Hepatocyte (in vitro differentiated cells): ENCODE measurements around the gene ATXN2.
"Not testable (repeated sequence)": the region's sequence is repeated elsewhere in the genome, so short reads cannot be mapped to it uniquely, and the experiment has no call there.

Source experiments
- EZH2 ChIP-seq: fragments of 200-600 bp; sonication (generic); IDR thresholded peaks from 2 replicates; pipeline ENCODE4 v1.6.1; 2016; ENCODE audit warnings: antibody characterized with exemption, mild to moderate bottlenecking, borderline replicate concordance
- TF ChIP-seq, protein P1 (sequence below): fragments of 200-600 bp; sonication (generic); IDR thresholded peaks from 2 replicates; pipeline ENCODE4 v1.5.1; 2016; ENCODE audit warnings: antibody characterized with exemption, mild to moderate bottlenecking; ENCODE audit not compliant: poor library complexity

DNA sequence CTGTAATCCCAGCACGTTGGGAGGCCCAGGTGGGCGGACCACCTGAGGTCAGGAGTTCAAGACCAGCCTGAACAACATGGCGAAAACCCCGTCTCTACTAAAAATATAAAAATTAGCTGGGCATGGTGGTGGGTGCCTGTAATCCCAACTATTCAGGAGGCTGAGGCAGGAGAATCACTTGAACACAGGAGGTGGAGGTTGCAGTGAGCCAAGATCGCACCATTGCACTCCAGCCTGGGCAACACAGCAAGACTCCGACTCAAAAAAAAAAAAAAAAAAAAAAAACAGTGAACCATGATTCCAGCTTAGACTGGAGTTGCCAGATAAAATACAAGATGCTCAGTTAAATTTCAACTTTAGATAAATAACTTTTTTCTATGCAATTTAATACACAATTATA, 15.6 kb downstream of the ATXN2 start:
- TF ChIP-seq, protein P1, sequence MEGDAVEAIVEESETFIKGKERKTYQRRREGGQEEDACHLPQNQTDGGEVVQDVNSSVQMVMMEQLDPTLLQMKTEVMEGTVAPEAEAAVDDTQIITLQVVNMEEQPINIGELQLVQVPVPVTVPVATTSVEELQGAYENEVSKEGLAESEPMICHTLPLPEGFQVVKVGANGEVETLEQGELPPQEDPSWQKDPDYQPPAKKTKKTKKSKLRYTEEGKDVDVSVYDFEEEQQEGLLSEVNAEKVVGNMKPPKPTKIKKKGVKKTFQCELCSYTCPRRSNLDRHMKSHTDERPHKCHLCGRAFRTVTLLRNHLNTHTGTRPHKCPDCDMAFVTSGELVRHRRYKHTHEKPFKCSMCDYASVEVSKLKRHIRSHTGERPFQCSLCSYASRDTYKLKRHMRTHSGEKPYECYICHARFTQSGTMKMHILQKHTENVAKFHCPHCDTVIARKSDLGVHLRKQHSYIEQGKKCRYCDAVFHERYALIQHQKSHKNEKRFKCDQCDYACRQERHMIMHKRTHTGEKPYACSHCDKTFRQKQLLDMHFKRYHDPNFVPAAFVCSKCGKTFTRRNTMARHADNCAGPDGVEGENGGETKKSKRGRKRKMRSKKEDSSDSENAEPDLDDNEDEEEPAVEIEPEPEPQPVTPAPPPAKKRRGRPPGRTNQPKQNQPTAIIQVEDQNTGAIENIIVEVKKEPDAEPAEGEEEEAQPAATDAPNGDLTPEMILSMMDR: not testable (repeated sequence)
- not testable (repeated sequence) for TF ChIP-seq EZH2
